ENCODE results near the gene CAMK1.

The CAMK1 gene

GRCh38 chr3:9712415-9712814 lies 57.3 kb downstream of the CAMK1 start:
- Mint-ChIP-seq H3K27me3 (ENCODE audit: low read depth) (peaks cover 8% of the 10 kb centered on the region), H3K4me1 (ENCODE audit: low read depth) (no peaks in the 10 kb centered on the region), H3K27ac (no peak overlapping the region), H3K9me3 (no peaks in the 10 kb centered on the region), H3K4me3 (no peak overlapping the region), H3K36me3 (ENCODE audit: low read depth) (no peaks in the 10 kb centered on the region)
- DNase-seq (ENCODE audit: low spot score) = no peak

DNA sequence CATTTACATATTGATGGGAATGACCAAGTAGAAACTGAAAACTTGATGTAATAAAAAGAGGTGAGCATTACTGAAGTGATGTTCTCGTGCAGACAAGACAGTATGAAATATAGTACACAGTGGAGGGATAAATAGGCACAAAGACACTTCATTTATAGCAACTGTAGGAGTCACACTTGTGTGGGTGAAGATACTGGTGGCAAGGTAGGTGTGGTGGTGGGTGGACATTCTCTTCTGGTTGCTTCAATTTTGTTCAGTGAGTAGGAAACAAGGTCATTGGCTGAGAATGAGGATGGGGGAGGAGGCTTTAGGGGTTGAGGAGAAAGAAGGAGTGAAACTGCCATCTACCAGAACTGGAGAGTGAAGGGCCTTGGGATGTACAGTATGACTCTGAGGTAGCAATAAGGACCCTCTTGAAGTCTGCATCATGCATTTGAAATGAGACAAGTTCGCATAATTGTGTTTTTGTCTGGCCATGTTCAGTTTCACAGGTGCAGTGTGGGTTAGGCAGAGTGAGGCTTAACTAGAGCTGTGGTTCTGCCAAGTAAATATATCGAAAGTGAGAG lies 59.5 kb downstream of the CAMK1 start:
- H3K4me1 Mint-ChIP-seq (ENCODE audit: low read depth) = no peaks in the 10 kb centered on the region
- no peaks in the 10 kb centered on the region for H3K36me3 Mint-ChIP-seq (ENCODE audit: low read depth)
- H3K4me3 Mint-ChIP-seq = no peak overlapping the region
- peaks cover 27% of the 10 kb centered on the region for H3K27me3 Mint-ChIP-seq (ENCODE audit: low read depth)
- no peak for DNase-seq (ENCODE audit: low spot score)
- no peak overlapping the region for H3K27ac Mint-ChIP-seq
- no peaks in the 10 kb centered on the region for H3K9me3 Mint-ChIP-seq

All from T-helper 2 cell treated with Interferon-gamma antibody and Interleukin-4, amounts not matched to agents 5 μg/mL and 100 μg/mL, for 36 hours (primary cell).